Adrenal gland (tissue), 12 donors: Measurements from ENCODE around the gene PTPN23. TPM values are rescaled to one million over a fixed set of nuclear protein-coding genes. Genes with fewer than 3 reads are reported as not detected.

ENCODE experiments used
- DNase-seq, 7 donors: peaks; one replicate each; pipeline ENCODE4 v3.0.0-alpha.2; 2019 to 2020
- H3K27ac ChIP-seq, 5 donors: fragments of 200-600 bp; sonication (generic) in 4 of 5; 1 replicate in 3 of 5; 2 replicates in 2 of 5; pipeline versions ENCODE4 v1.5.1 to v1.8.0; 2016 to 2020; ENCODE audit warnings: mild to moderate bottlenecking in 1 of 5
- H3K27me3 ChIP-seq: fragments of 200-600 bp; 2 replicates; pipeline ENCODE4 v1.8.0; 2021
- H3K36me3 ChIP-seq, 2 donors: fragments of 200-600 bp; replicated peaks in 1 of 2; 1 replicate in 1 of 2; 2 replicates in 1 of 2; pipeline versions ENCODE4 v1.5.1 to v1.8.0; 2018 to 2022
- H3K4me1 ChIP-seq, 2 donors: fragments of 200-600 bp; replicated peaks in 1 of 2; 1 replicate in 1 of 2; 2 replicates in 1 of 2; pipeline versions ENCODE4 v1.5.1 to v1.8.0; 2018 to 2021
- H3K4me3 ChIP-seq, 4 donors: fragments of 200-600 bp; sonication (generic) in 3 of 4; one replicate each; pipeline ENCODE4 v1.5.1; 2016 to 2018
- H3K9me3 ChIP-seq, 3 donors: fragments of 200-600 bp; sonication (generic) in 1 of 3; replicated peaks in 1 of 3; 1 replicate in 2 of 3; 2 replicates in 1 of 3; pipeline versions ENCODE4 v1.5.1 to v1.8.0; 2016 to 2021
- POLR2A ChIP-seq, 2 donors: fragments of 450-650 bp; IDR thresholded peaks; one replicate each; pipeline ENCODE4 v1.6.1; 2017; ENCODE audit warnings: antibody characterized with exemption in 2 of 2, mild to moderate bottlenecking in 2 of 2, moderate library complexity in 1 of 2
- WGBS, 4 donors: extraction: QIAGEN DNeasy Blood & Tissue Kit in 2 of 4; methylation state at CpG; one replicate each; pipeline versions ENCODE4 v1.1.5 to v1.1.7; 2013 to 2017; 5-methylcytosine and 5-hydroxymethylcytosine counted together
- intact Hi-C, 2 donors: fragments of 100-400 bp; cut with DNase I; formaldehyde crosslinking; loops; one replicate each; pipeline versions ENCODE4 v1.14.1 to v1.15.0; 2022 to 2023
- polyA plus RNA-seq, 3 donors: library from polyadenylated mRNA; stranded (reverse); fragments of 200-250 nt in 2 of 3; fragments of 350-450 nt in 1 of 3; fragmentation: Illumina TruSeq in 1 of 3; extraction: RNeasy Lipid Tissue Mini Kit (QIAGEN cat#74804) in 1 of 3; gene quantifications; one replicate each; pipeline ENCODE4 v1.2.3, GENCODE V29; 2013 to 2014
- total RNA-seq, 9 donors: library from RNA; depleted of rRNA in 4 of 9; stranded (reverse); fragments of >200 nt in 4 of 9; fragments of 120-200 nt in 1 of 9; fragmentation: NEBNext Ultra II Directional in 1 of 9; extraction: Animal tissue kit (Norgen Biotek cat#: 25700) in 1 of 9; gene quantifications; one replicate each; pipeline versions ENCODE4 v1.1.0 to v1.2.4, GENCODE V29; 2013 to 2023
- TF ChIP-seq, protein P1 (sequence below), 6 experiments: fragments of 450-650 bp in 4 of 6; fragments of 200-600 bp in 2 of 6; sonication (generic) in 1 of 6; IDR thresholded peaks; 1 replicate in 5 of 6; 2 replicates in 1 of 6; pipeline versions ENCODE4 v1.5.1 to v1.8.0; 2016 to 2021; ENCODE audit warnings: antibody characterized with exemption in 6 of 6, mild to moderate bottlenecking in 2 of 6, moderate library complexity in 1 of 6
- donor health status: healthy with polysubstance abuse.
- donor health status: Bipolar disorder and iron deficiency.
- donor health status: DM: yes; HTN: yes; CAD: no.
- donor health status: DM: no; HTN: no; CAD: no.
- donor health status: DM: no; HTN: no; CAD: no.
- donor health status: DM: yes; HTN: yes; CAD: no.

PTPN23 gene
- total and polyA plus RNA-seq, 12 donors: 8.4 to 70.0 (median 33.9) TPM

DNA sequence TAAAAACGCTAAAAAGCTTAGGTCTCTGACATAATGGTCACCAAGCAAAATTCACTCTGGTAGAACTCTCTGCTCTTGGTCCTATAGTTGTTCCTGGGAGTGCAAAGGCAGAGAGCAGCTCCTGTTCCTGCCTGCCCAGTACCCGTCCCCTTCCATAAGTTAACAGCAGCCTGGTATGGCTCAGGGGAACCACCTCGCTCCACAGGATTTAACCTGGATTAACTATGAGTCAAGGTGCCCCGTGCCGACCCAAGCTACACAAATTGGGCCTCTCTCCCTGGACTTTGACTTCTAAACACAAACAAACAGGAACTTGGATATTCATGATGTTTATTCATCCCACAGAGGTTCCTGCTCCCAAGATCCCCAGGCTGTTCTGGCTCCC is 62.8 kb downstream of the PTPN23 start:
- H3K4me3 ChIP-seq: no peak overlapping the region
- peaks cover 0 to 19% of the 10 kb centered on the region in 2 donors for H3K36me3 ChIP-seq
- peaks cover 25 to 35% of the 10 kb centered on the region in 2 donors for H3K4me1 ChIP-seq
- WGBS, 4 donors: 33 to 50% (median 38%) methylated on average over 3 to 5 of the region's 5 CpGs
- TF ChIP-seq, protein P1, sequence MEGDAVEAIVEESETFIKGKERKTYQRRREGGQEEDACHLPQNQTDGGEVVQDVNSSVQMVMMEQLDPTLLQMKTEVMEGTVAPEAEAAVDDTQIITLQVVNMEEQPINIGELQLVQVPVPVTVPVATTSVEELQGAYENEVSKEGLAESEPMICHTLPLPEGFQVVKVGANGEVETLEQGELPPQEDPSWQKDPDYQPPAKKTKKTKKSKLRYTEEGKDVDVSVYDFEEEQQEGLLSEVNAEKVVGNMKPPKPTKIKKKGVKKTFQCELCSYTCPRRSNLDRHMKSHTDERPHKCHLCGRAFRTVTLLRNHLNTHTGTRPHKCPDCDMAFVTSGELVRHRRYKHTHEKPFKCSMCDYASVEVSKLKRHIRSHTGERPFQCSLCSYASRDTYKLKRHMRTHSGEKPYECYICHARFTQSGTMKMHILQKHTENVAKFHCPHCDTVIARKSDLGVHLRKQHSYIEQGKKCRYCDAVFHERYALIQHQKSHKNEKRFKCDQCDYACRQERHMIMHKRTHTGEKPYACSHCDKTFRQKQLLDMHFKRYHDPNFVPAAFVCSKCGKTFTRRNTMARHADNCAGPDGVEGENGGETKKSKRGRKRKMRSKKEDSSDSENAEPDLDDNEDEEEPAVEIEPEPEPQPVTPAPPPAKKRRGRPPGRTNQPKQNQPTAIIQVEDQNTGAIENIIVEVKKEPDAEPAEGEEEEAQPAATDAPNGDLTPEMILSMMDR (IDR thresholded peaks at IDR 0.05): no peak
- no peak for TF ChIP-seq POLR2A (IDR thresholded peaks at IDR 0.05)
- peak overlapping the region; percentile 35 to 89 (median 61) for H3K27ac ChIP-seq
- intact Hi-C loops: no loop called here
- H3K9me3 ChIP-seq: no peaks in the 10 kb centered on the region
- no peaks in the 10 kb centered on the region for H3K27me3 ChIP-seq
- peak in 1 of 7 donors; percentile 53 for DNase-seq

DNA sequence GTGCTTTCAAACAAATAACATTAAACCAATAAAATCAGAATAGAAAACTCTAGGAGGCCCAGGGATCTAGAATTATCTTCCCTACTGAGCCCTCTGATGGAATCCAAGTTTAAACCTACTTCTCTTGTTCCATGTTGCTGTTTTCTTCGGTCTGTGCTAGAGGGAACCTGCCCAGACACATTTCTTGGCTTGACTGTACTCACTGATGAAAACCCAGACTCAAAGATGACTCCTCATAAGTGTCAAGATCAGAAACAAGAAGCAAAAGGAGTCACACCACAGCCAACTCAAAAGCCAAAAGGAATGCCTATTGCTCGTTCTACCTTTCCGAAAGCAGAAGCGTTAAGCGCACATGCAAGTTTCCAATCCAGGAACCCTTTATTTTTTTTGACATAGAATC is 63.3 kb downstream of the PTPN23 start:
- peak in 1 of 7 donors; percentile 33 for DNase-seq
- no peaks in the 10 kb centered on the region for H3K9me3 ChIP-seq
- peaks cover 0 to 14% of the 10 kb centered on the region in 2 donors for H3K36me3 ChIP-seq
- no peaks in the 10 kb centered on the region for H3K27me3 ChIP-seq
- peaks cover 25 to 35% of the 10 kb centered on the region in 2 donors for H3K4me1 ChIP-seq
- peak overlapping the region; percentile 35 to 89 (median 61) for H3K27ac ChIP-seq
- TF ChIP-seq POLR2A (IDR thresholded peaks at IDR 0.05): no peak
- TF ChIP-seq, protein P1 (IDR thresholded peaks at IDR 0.05): no peak
- H3K4me3 ChIP-seq: no peak overlapping the region
- intact Hi-C loops: no loop called here
- WGBS, 4 donors: 91 to 94% (median 91%) methylated on average over 5 of the region's 5 CpGs

DNA sequence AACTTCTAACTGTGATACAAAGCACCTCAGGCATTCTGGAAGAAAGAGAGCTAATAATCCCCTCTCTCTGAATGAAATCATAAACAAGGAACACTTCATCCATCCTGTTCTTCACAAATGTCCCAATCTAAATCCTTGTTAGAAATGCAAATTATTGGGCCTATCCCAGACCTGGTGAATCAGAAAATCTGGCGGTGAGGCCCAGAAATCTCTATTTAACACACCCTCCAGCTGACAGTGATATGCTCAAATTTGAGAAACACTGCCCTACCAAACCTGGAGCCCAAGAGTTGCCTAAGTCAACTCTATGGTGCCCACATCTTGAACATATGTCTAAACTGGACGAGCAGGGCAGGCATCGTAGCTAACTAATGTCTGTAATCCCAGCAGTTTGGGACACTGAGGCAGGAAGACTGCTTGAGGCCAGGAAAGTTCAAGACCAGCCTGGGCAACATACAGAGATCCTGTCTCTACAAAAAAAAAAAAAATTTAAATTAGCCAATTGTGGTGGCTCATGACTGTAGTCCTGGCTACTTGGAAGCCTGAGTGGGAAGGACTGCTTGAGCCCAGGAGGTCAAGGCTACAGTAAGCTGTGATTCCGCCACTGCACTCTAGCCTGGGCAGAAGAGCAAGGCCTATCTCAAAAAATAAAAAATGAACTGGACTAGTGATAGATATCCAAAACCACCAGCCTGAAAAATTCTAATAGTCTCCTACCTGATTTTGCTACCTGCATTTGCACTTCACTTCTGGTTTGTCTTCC is 71.8 kb downstream of the PTPN23 start:
- H3K4me1 ChIP-seq: peaks cover 12 to 40% of the 10 kb centered on the region in 2 donors
- no peaks in the 10 kb centered on the region for H3K27me3 ChIP-seq
- 64 to 80% (median 74%) methylated on average over 3 to 4 of the region's 4 CpGs for WGBS, 4 donors
- peak overlapping the region in 4 of 5 donors; percentile 19 to 51 (median 46) for H3K27ac ChIP-seq
- no peaks in the 10 kb centered on the region for H3K36me3 ChIP-seq
- intact Hi-C loops: no loop called here
- no peaks in the 10 kb centered on the region for H3K9me3 ChIP-seq
- peak in 5 of 7 donors; percentile 50 to 71 (median 58) for DNase-seq
- no peak for TF ChIP-seq POLR2A (IDR thresholded peaks at IDR 0.05)
- TF ChIP-seq, protein P1 (IDR thresholded peaks at IDR 0.05): no peak
- no peak overlapping the region for H3K4me3 ChIP-seq

DNA sequence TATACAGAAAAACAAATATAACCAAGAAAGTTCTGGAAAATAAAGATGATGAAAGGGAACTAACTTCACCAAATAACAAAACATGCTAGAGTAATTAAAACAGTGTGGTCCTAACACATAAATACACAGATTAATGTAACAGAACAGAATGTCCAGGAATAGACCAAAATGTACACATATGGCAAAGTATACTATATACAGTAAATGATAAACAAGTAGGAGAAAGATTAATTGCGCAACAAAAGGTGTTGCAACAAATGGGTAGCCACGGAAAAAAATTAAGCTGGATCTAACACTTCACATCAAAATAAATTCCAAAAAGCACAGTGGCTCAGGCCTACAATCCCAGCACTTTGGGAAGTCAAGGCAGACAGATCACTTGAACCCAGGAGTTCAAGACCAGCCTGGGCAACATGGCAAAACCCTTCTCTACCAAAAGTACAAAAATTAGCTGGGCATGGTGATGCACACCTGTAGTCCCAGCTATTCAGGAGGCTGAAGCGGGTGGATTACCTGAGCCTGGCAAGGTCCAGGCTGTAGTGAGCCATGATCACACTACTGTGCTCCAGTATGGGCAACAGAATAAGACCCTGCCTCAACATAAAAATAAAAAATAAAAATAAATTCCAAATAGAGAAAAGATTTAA is 75.1 kb downstream of the PTPN23 start:
- no peaks in the 10 kb centered on the region for H3K36me3 ChIP-seq
- DNase-seq: peak in 1 of 7 donors; percentile 21
- TF ChIP-seq POLR2A (IDR thresholded peaks at IDR 0.05): no peak
- TF ChIP-seq, protein P1 (IDR thresholded peaks at IDR 0.05): no peak
- H3K27ac ChIP-seq: peak overlapping the region in 1 of 5 donors; percentile 54
- intact Hi-C loops: no loop called here
- H3K4me3 ChIP-seq: no peak overlapping the region
- H3K4me1 ChIP-seq: peaks cover 12 to 42% of the 10 kb centered on the region in 2 donors
- no peaks in the 10 kb centered on the region for H3K27me3 ChIP-seq
- no peaks in the 10 kb centered on the region for H3K9me3 ChIP-seq
- WGBS, 4 donors: 69 to 77% (median 73%) methylated on average over 3 of the region's 3 CpGs
